Measurements from ENCODE around the gene SLC16A8.

GRCh38 chr22:38110008-38110862 lies 26.3 kb upstream of the SLC16A8 start, which contains the start of gene BAIAP2L2:
- TF ChIP-seq, protein P1, sequence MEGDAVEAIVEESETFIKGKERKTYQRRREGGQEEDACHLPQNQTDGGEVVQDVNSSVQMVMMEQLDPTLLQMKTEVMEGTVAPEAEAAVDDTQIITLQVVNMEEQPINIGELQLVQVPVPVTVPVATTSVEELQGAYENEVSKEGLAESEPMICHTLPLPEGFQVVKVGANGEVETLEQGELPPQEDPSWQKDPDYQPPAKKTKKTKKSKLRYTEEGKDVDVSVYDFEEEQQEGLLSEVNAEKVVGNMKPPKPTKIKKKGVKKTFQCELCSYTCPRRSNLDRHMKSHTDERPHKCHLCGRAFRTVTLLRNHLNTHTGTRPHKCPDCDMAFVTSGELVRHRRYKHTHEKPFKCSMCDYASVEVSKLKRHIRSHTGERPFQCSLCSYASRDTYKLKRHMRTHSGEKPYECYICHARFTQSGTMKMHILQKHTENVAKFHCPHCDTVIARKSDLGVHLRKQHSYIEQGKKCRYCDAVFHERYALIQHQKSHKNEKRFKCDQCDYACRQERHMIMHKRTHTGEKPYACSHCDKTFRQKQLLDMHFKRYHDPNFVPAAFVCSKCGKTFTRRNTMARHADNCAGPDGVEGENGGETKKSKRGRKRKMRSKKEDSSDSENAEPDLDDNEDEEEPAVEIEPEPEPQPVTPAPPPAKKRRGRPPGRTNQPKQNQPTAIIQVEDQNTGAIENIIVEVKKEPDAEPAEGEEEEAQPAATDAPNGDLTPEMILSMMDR (IDR thresholded peaks at IDR 0.05), result no peak
- TF ChIP-seq POLR2AphosphoS5 (IDR thresholded peaks at IDR 0.05) (peak; percentile 13 to 85 (median 80)), POLR2A (IDR thresholded peaks at IDR 0.05) (peak; percentile 85), EP300 (IDR thresholded peaks at IDR 0.05; ENCODE audit: low read depth) (no peak)
